IMR-90 (cell line): ENCODE measurements around the gene POLRMT. TPM values are rescaled to one million over a fixed set of nuclear protein-coding genes. Genes with fewer than 3 reads are reported as not detected.

Source experiments
- ATAC-seq: fragments of 200-7000 bp; cut with Tn5 transposase; 2 replicates; pipeline ENCODE4 v1.9.1; 2020; ENCODE audit warnings: low read depth, mild to moderate bottlenecking, moderate library complexity
- BruUV-seq: library from RNA; stranded (reverse); fragments of 400-500 nt; replicated peaks from 2 replicates; lab custom pipeline; 2021; lab: Mats Ljungman, UMichigan
- CTCF ChIA-PET: fragments of 300-600 bp; formaldehyde crosslinking; extraction: SDS; loops from one replicate; lab custom pipeline; 2021; ENCODE audit warnings: antibody characterized with exemption; lab: Yijun Ruan, JAX
- POLR2A ChIA-PET: fragments of 300-600 bp; sonication (Branson Sonifier 250); formaldehyde crosslinking; loops from one replicate; lab custom pipeline; 2022; ENCODE audit warnings: antibody characterized with exemption; ENCODE audit not compliant: unreplicated experiment; lab: Charles Lee
- DNase-seq: peaks from one replicate; pipeline ENCODE4 v3.0.0; 2013
- H2AFZ ChIP-seq: replicated peaks from 2 replicates; pipeline ENCODE3; 2013; ENCODE audit warnings: low read length, mild to moderate bottlenecking; ENCODE audit not compliant: poor library complexity
- H2AK5ac ChIP-seq: 2 replicates; pipeline ENCODE4 v1.6.1; 2013; ENCODE audit warnings: low read depth, low read length, inconsistent platforms
- H2AK9ac ChIP-seq: replicated peaks from 2 replicates; pipeline ENCODE3; 2013; ENCODE audit warnings: mild to moderate bottlenecking, low read depth, low read length, moderate library complexity; ENCODE audit not compliant: poor library complexity
- H2BK120ac ChIP-seq: 2 replicates; pipeline ENCODE4 v1.6.1; 2013; ENCODE audit warnings: low read depth, low read length, inconsistent platforms
- H2BK15ac ChIP-seq: 3 replicates; pipeline ENCODE4 v1.6.1; 2013; ENCODE audit warnings: low read depth, low read length, inconsistent platforms
- H2BK20ac ChIP-seq: 2 replicates; pipeline ENCODE4 v1.6.1; 2013; ENCODE audit warnings: low read depth, mild to moderate bottlenecking, inconsistent platforms, low read length, moderate library complexity
- H2BK5ac ChIP-seq: 2 replicates; pipeline ENCODE4 v1.6.1; 2013; ENCODE audit warnings: mild to moderate bottlenecking, low read depth, low read length, inconsistent platforms; ENCODE audit not compliant: poor library complexity, severe bottlenecking
- H3K14ac ChIP-seq: replicated peaks from 2 replicates; pipeline ENCODE4 v1.6.1; 2013; ENCODE audit warnings: low read depth, low read length, inconsistent platforms
- H3K18ac ChIP-seq: 2 replicates; pipeline ENCODE4 v1.6.1; 2013; ENCODE audit warnings: low read depth, low read length, control low read depth
- H3K23ac ChIP-seq: 2 replicates; pipeline ENCODE4 v1.6.1; 2013; ENCODE audit warnings: low read depth, low read length, inconsistent platforms
- H3K27ac ChIP-seq: 2 replicates; pipeline ENCODE4 v1.5.1; 2013; ENCODE audit warnings: mild to moderate bottlenecking, control low read depth, low read length; ENCODE audit not compliant: insufficient read depth
- H3K27me3 ChIP-seq: 2 replicates; pipeline ENCODE4 v1.6.1; 2013; ENCODE audit warnings: low read length; ENCODE audit not compliant: control insufficient read depth, insufficient read depth
- H3K36me3 ChIP-seq: 2 replicates; pipeline ENCODE4 v1.6.1; 2013; ENCODE audit warnings: low read length, mixed read lengths; ENCODE audit not compliant: control insufficient read depth, insufficient read depth
- H3K4ac ChIP-seq: 2 replicates; pipeline ENCODE4 v1.6.1; 2013; ENCODE audit warnings: low read depth, low read length, inconsistent platforms
- H3K4me1 ChIP-seq: 2 replicates; pipeline ENCODE4 v1.6.1; 2013; ENCODE audit warnings: low read length, mixed read lengths; ENCODE audit not compliant: control insufficient read depth, insufficient read depth
- H3K4me2 ChIP-seq: 2 replicates; pipeline ENCODE4 v1.6.1; 2013; ENCODE audit warnings: low read depth, mild to moderate bottlenecking, control low read depth, low read length, moderate library complexity
- H3K4me3 ChIP-seq: 2 replicates; pipeline ENCODE4 v1.5.1; 2013; ENCODE audit warnings: low read depth, mild to moderate bottlenecking, control low read depth, low read length, moderate library complexity; ENCODE audit not compliant: insufficient read depth
- H3K56ac ChIP-seq: 2 replicates; pipeline ENCODE4 v1.6.1; 2013; ENCODE audit warnings: low read length, inconsistent platforms; ENCODE audit not compliant: insufficient read depth; ENCODE audit errors: extremely low read depth
- H3K79me1 ChIP-seq, 2 experiments: 2 replicates each; pipeline ENCODE4 v1.6.1; 2013; ENCODE audit warnings: low read length in 2 of 2, inconsistent platforms in 1 of 2, low read depth in 1 of 2
- H3K9ac ChIP-seq: 2 replicates; pipeline ENCODE4 v1.6.1; 2013; ENCODE audit warnings: low read depth, low read length, control low read depth
- H3K9me1 ChIP-seq: 2 replicates; pipeline ENCODE4 v1.6.1; 2013; ENCODE audit warnings: low read length, inconsistent platforms; ENCODE audit not compliant: insufficient read depth
- H3K9me3 ChIP-seq: 2 replicates; pipeline ENCODE4 v1.6.1; 2013; ENCODE audit warnings: low read length; ENCODE audit not compliant: control insufficient read depth, insufficient read depth
- H4K20me1 ChIP-seq: 2 replicates; pipeline ENCODE4 v1.6.1; 2013; ENCODE audit warnings: low read length, inconsistent platforms; ENCODE audit not compliant: insufficient read depth
- H4K5ac ChIP-seq: 2 replicates; pipeline ENCODE4 v1.6.1; 2013; ENCODE audit warnings: mild to moderate bottlenecking, low read depth, low read length, control low read depth
- H4K8ac ChIP-seq, 2 experiments: 2 replicates each; pipeline ENCODE4 v1.6.1; 2013; ENCODE audit warnings: low read depth in 2 of 2, low read length in 2 of 2, control low read depth in 1 of 2, inconsistent platforms in 1 of 2
- H4K91ac ChIP-seq: 2 replicates; pipeline ENCODE4 v1.6.1; 2013; ENCODE audit warnings: low read depth, low read length, inconsistent platforms; ENCODE audit not compliant: insufficient read depth
- BHLHE40 ChIP-seq: fragments of 150-350 bp; IDR thresholded peaks from 2 replicates; pipeline ENCODE4 v1.6.1; 2016; ENCODE audit warnings: mild to moderate bottlenecking, low read depth, low read length
- MAZ ChIP-seq: IDR thresholded peaks from 2 replicates; pipeline ENCODE4 v1.6.1; 2012; ENCODE audit warnings: low read depth, mild to moderate bottlenecking, low read length, improper control_type of control experiment, moderate library complexity, borderline replicate concordance
- MXI1 ChIP-seq: IDR thresholded peaks from 2 replicates; pipeline ENCODE4 v1.6.1; 2012; ENCODE audit warnings: low read depth, mild to moderate bottlenecking, low read length, moderate library complexity, borderline replicate concordance
- NFE2L2 ChIP-seq: fragments of 150-350 bp; IDR thresholded peaks from 2 replicates; pipeline ENCODE4 v1.6.1; 2016; ENCODE audit warnings: low read depth, mild to moderate bottlenecking, low read length
- POLR2A ChIP-seq: IDR thresholded peaks from 2 replicates; pipeline ENCODE4 v1.6.1; 2012; ENCODE audit warnings: mild to moderate bottlenecking, low read depth, low read length
- WGBS, 2 experiments: methylation state at CpG; one replicate each; pipeline versions ENCODE4 v1.1.5 to v1.1.7; 2013; ENCODE audit warnings: missing lambda C conversion rate in 2 of 2; ENCODE audit not compliant: insufficient read length in 1 of 2; ENCODE audit errors: extremely low coverage in 2 of 2; 5-methylcytosine and 5-hydroxymethylcytosine counted together
- dilution Hi-C: fragments of 300-500 bp; cut with HindIII; formaldehyde crosslinking; loops from one replicate; pipeline ENCODE4 v1.14.3; 2018; ENCODE audit warnings: low sequenced_read_pairs; ENCODE audit not compliant: unreplicated experiment
- in situ Hi-C: fragments of 300-500 bp; cut with MboI; formaldehyde crosslinking; loops from 3 replicates; pipeline ENCODE4 v1.14.3; 2019; ENCODE audit warnings: low sequenced_read_pairs, inconsistent platforms, mixed read lengths
- intact Hi-C: fragments of 100-400 bp; cut with micrococcal nuclease; formaldehyde crosslinking; loops from 2 replicates; pipeline ENCODE4 v1.10.0; 2022
- polyA plus RNA-seq, 3 experiments: library from polyadenylated mRNA; depleted of rRNA; stranded (reverse); fragments of >200 nt; gene quantifications; 2 replicates each; pipeline ENCODE4 v1.2.3, GENCODE V29; 2012; ENCODE audit warnings: low replicate concordance in 1 of 3
- total RNA-seq: library from RNA; depleted of rRNA; stranded (reverse); fragments of >200 nt; gene quantifications from 2 replicates; pipeline ENCODE4 v1.2.3, GENCODE V29; 2012
- TF ChIP-seq, protein P1 (sequence below): conservative IDR thresholded peaks from 2 replicates; pipeline ENCODE4 v1.5.1; 2012; ENCODE audit warnings: mild to moderate bottlenecking, low read depth, low read length, improper control_type of control experiment

The POLRMT gene
- total and polyA plus RNA-seq, 2 of the 4 experiments (the other 2 are of a cell fraction) = 9.9 to 29.6 TPM

DNA sequence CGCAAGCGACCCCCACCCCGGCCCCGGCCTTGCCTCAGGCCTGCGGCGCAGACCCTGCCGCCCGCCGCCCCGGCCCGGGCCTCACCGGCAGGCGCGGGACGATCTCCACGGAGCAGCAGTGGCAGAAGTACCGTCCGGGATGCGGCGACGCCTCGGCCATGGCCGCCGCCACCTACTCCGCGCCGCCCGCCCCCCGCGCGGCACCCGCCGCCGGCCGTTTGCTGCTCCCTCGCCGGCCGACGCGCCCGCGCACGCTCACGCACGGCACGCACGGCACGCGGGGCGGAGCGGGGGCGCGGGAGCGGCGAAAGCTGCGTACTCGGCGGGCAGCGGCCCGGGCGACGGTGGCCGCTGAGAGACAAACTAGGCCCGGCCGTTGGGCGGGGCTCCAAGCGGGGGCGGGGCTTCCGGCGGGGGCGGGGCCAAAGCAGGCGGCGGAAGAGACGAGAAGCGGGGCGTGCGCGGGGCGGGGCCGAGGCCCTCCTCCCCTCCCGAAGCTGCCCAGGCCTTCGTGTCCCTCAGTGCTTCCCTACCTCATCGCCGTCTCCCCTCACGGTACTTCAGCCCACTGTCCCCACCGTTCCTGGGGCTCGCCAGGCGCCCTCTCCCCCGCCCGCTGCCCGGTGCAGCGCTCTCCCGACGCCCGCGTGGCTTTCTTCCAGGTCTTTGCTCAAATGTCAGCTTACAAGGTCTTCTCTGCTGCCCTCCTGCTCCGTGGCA is 29.8 kb upstream of the POLRMT start, which contains the start of gene RNF126:
Gene RNF126 (minus strand): TSS at position 253 of the 720 bp plus-strand sequence. CDS start 93 bp downstream, at position 160.
- Histone ChIP-seq H2BK20ac (no peak within 1 kb of the TSS), H3K4me3 (peak within 1 kb of the TSS; percentile 87), H2BK15ac (0 out of 3 replicates have a peak within 1 kb of the TSS, but pooled peaks have one; percentile 15), H3K27me3 (no peaks in the 10 kb centered on the region), H4K91ac (peak within 1 kb of the TSS; percentile 70), H3K18ac (peak within 1 kb of the TSS; percentile 82), H4K5ac (peak within 1 kb of the TSS; percentile 98), H3K36me3 (peaks cover 5% of the 10 kb centered on the region; the same call in 1 of the 2 replicates), H3K4ac (peak within 1 kb of the TSS; percentile 91), H3K9me1 (no peaks in the 10 kb centered on the region), H2BK120ac (peak within 1 kb of the TSS; percentile 52; the same call in 1 of the 2 replicates), H4K20me1 (peaks cover 42% of the 10 kb centered on the region), H3K4me2 (peak within 1 kb of the TSS; percentile 95), H2AFZ (peak within 1 kb of the TSS; percentile 96), H3K56ac (peak within 1 kb of the TSS; percentile 48; the same call in 1 of the 2 replicates), H2BK5ac (peak within 1 kb of the TSS; percentile 85), H3K79me1 (peaks cover 0 to 35% of the 10 kb centered on the region in 2 experiments; a peak in 2 of 4 replicates), H3K9me3 (no peaks in the 10 kb centered on the region), H2AK5ac (peak within 1 kb of the TSS; percentile 88), H2AK9ac (peak within 1 kb of the TSS; percentile 95), H3K27ac (peak within 1 kb of the TSS; percentile 93), H3K14ac (peak within 1 kb of the TSS; percentile 83), H3K23ac (peak within 1 kb of the TSS; percentile 18; the same call in 1 of the 2 replicates), H3K4me1 (peaks cover 14% of the 10 kb centered on the region), H4K8ac (peak within 1 kb of the TSS; percentile 82 to 97), H3K9ac (peak within 1 kb of the TSS; percentile 91)
- POLR2A ChIA-PET = no interaction called here
- 3% methylated on average over 27 of the region's 97 CpGs; no CpG with 5 or more reads in 1 of the 2 experiments for WGBS, 2 experiments
- dilution Hi-C loops = no loop called here
- TF ChIP-seq POLR2A (peak; percentile 71; the same call in 1 of the 2 replicates), MAZ (peak; percentile 94), BHLHE40 (peak; percentile 91), NFE2L2 (no peak), MXI1 (peak; percentile 83)
- TF ChIP-seq, protein P1, sequence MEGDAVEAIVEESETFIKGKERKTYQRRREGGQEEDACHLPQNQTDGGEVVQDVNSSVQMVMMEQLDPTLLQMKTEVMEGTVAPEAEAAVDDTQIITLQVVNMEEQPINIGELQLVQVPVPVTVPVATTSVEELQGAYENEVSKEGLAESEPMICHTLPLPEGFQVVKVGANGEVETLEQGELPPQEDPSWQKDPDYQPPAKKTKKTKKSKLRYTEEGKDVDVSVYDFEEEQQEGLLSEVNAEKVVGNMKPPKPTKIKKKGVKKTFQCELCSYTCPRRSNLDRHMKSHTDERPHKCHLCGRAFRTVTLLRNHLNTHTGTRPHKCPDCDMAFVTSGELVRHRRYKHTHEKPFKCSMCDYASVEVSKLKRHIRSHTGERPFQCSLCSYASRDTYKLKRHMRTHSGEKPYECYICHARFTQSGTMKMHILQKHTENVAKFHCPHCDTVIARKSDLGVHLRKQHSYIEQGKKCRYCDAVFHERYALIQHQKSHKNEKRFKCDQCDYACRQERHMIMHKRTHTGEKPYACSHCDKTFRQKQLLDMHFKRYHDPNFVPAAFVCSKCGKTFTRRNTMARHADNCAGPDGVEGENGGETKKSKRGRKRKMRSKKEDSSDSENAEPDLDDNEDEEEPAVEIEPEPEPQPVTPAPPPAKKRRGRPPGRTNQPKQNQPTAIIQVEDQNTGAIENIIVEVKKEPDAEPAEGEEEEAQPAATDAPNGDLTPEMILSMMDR = no peak
- no TSS peak for BruUV-seq
- DNase-seq (peak; percentile 88), ATAC-seq (peak; percentile 89)
- CTCF ChIA-PET = no interaction called here
- intact Hi-C loops = loop anchor here (2.0 to 10.0 kb wide), 4 partner anchors 30 to 249 kb away; partner anchors contain the start of genes POLRMT and R3HDM4
- in situ Hi-C loops = no loop called here
